RWPE1 (cell line): ENCODE data around the gene FEM1B.

Source experiments
- CTCF ChIA-PET: fragments of 350-600 bp; sonication (Branson Sonifier 250); formaldehyde crosslinking; extraction: SDS; loops from one replicate; lab custom pipeline; 2021; lab: Yijun Ruan, JAX
- POLR2A ChIA-PET: fragments of 400-600 bp; formaldehyde crosslinking; extraction: SDS; loops from one replicate; lab custom pipeline; 2020; ENCODE audit warnings: antibody characterized with exemption; ENCODE audit not compliant: low non-redundant PET; lab: Yijun Ruan, JAX
- DNase-seq: peaks from one replicate; pipeline ENCODE4 v3.0.0; 2012; ENCODE audit warnings: low spot score
- H3K27ac ChIP-seq: fragments of 450-650 bp; 2 replicates; pipeline ENCODE4 v1.5.1; 2017
- TF ChIP-seq, protein P1 (sequence below): fragments of 450-650 bp; conservative IDR thresholded peaks from 2 replicates; pipeline ENCODE4 v1.5.1; 2017; ENCODE audit warnings: low read depth, mild to moderate bottlenecking

FEM1B gene

DNA sequence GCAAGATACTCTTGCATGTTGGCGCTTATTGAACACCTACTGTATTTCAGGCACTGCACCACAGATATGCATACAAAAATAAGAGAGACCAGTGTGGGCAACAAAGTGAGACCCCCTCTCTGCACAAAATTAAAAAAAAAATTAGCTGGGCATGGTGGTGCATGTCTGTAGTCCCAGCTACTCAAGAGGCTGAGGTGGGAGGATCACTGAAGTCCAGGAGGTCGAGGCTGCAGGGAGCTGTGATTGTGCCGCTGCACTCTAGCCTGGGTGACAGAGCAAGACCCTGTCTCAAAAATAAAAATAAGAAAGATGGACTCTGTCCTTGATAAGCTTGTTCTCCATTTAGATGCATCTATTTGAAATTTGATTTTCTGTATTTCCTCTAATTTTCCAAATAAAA is 20.8 kb downstream of the FEM1B start:
- DNase-seq, result no peak
- CTCF ChIA-PET, result interaction anchor here (2.4 kb wide), 1 partner anchor 45 kb away, joined by 8 read pairs; no protein-coding TSS in a partner anchor
- POLR2A ChIA-PET, result no interaction called here
- TF ChIP-seq, protein P1, sequence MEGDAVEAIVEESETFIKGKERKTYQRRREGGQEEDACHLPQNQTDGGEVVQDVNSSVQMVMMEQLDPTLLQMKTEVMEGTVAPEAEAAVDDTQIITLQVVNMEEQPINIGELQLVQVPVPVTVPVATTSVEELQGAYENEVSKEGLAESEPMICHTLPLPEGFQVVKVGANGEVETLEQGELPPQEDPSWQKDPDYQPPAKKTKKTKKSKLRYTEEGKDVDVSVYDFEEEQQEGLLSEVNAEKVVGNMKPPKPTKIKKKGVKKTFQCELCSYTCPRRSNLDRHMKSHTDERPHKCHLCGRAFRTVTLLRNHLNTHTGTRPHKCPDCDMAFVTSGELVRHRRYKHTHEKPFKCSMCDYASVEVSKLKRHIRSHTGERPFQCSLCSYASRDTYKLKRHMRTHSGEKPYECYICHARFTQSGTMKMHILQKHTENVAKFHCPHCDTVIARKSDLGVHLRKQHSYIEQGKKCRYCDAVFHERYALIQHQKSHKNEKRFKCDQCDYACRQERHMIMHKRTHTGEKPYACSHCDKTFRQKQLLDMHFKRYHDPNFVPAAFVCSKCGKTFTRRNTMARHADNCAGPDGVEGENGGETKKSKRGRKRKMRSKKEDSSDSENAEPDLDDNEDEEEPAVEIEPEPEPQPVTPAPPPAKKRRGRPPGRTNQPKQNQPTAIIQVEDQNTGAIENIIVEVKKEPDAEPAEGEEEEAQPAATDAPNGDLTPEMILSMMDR, result no peak
- peak overlapping the region; percentile 66 for H3K27ac ChIP-seq

DNA sequence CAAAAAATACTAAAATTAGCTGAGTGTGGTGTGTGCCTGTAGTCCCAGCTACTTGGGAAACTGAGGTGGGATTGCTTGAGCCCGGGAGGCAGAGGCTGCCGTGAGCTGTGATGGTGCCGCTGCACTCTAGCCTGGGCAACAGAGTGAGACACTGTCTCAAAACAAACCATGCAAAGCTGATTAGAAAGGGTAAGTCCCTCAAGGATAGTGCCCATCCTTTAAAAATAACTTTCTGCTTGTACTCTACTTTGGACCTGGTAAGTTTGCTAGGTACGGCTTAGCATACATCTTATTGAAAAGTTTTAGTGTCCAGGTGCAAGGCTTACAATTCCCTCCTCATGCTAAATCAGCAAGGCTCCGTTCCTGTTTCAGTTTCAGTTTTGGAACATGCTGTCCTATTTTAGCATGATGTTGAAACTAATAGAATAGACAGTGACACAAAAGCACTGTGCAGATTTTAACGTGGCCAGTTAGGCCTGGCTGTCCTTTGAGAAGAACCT is 21.4 kb downstream of the FEM1B start:
- POLR2A ChIA-PET, result no interaction called here
- peak overlapping the region; percentile 66 for H3K27ac ChIP-seq
- CTCF ChIA-PET, result interaction anchor here (2.4 kb wide), 1 partner anchor 46 kb away, joined by 8 read pairs; no protein-coding TSS in a partner anchor
- TF ChIP-seq, protein P1, result no peak
- no peak for DNase-seq

DNA sequence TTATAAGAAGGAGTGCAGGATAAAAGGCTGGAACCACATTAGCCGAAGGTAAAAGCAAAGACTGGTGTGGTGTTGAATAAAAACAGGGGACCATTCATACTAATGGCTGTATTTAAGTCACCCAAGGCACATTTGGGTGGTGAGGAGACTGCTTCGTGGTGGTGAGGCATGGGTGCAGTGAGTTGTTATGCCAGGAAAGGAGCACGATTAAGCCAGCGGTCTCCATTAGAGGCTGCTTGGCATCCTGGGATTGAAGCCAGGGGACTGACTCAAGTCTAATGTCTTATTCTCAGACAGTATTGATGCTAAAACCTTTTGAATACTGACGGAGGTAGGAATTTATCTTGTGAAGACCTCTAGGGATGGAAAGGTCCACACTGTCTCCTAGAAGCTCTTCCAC is 21.9 kb downstream of the FEM1B start:
- CTCF ChIA-PET, result interaction anchor here (2.4 kb wide), 1 partner anchor 47 kb away, joined by 8 read pairs; no protein-coding TSS in a partner anchor
- TF ChIP-seq, protein P1, result no peak
- H3K27ac ChIP-seq, result no peak overlapping the region; the same call in 1 of the 2 replicates
- POLR2A ChIA-PET, result no interaction called here
- DNase-seq, result no peak

DNA sequence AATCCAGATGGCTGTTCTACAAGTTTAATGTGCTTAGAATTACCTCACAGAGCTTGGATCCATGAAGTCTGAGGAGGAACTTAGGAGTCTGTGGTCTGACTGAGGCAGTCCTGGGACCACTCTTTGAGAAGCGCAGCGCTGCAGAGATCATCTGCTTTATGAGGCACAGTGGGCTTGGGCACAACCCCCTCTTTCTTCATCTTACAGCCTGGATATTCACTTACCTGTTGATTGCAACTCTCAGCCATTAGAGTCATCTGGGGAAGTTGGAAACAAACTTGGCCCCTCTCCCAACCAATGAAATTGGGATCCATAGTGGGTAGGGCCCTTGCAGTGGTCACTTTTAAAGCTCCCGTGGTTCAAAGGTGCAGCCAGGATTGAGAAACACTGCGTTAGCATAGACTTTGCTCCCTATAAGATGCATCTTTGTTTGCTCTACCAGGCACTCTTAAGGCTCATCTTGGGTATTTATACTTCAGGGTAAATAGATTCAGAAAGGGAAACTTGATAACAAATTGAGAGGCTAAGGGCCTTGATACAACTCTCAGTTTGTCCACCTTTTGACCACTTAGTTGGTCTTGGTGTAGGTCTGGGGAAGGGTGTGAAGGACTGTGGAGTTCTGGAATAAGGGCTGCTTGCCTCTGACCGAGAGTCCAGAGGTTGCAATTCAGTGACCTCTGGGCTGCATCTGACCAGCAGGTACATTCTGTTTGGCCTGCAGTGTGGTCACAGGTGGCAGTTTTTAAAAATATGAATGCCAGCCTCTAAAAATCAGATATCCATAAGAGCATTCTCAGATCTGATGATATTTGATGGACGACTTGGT is 22.8 kb downstream of the FEM1B start:
- ChIA-PET CTCF (no interaction called here), POLR2A (no interaction called here)
- H3K27ac ChIP-seq, result no peak overlapping the region
- no peak for DNase-seq
- TF ChIP-seq, protein P1, result no peak

DNA sequence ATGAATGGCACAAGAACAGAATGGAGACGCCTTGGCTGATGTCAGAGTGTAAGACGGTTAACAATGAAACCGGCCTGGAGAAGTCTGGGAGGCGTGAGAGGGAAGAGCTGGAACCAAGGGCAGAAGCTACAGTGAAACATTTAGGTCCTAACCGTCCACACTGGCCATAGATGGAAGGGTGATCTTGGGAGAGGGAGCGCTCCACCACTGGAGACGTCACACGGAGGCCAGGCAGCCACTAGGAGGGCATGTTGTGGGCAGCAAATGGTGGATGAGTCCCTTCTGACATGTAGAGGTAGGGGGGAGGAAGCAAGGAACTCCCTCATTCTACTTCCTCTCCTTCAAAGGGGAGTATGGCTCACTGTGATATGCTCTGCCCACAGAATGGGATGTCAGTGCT is 23.8 kb downstream of the FEM1B start:
- CTCF ChIA-PET, result no interaction called here
- POLR2A ChIA-PET, result no interaction called here
- TF ChIP-seq, protein P1, result no peak
- DNase-seq, result no peak
- no peak overlapping the region for H3K27ac ChIP-seq

DNA sequence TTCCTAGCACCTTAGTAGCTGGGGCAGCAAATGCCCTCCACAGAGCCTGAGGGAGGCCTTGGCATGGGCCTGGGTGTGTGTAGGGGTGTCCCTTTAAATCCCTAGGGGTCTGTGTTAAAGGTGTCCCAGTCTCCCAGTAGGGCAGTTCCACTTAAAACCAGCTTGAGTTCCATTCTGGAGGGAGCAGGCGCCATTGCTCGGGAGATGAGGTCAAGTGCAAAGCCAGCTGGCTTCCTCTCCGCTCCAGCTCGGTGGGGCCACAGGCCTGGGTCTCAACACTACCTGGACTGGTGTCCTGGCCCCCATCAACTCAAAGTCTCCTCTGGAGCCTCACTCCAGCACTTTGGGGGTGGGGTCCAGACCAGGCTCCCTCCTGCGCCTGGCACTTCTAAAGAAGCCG is 25.2 kb downstream of the FEM1B start:
- ChIA-PET CTCF (interaction anchor here (0.6 to 2.3 kb wide), 2 partner anchors 50 to 324 kb away, joined by 4 to 7 read pairs; no protein-coding TSS in a partner anchor), POLR2A (no interaction called here)
- 0 out of 2 replicates have a peak overlapping the region, but pooled peaks have one; percentile 4 for H3K27ac ChIP-seq
- TF ChIP-seq, protein P1, result no peak
- DNase-seq, result no peak
